ENCODE data around the gene MBP.

Gene MBP

DNA sequence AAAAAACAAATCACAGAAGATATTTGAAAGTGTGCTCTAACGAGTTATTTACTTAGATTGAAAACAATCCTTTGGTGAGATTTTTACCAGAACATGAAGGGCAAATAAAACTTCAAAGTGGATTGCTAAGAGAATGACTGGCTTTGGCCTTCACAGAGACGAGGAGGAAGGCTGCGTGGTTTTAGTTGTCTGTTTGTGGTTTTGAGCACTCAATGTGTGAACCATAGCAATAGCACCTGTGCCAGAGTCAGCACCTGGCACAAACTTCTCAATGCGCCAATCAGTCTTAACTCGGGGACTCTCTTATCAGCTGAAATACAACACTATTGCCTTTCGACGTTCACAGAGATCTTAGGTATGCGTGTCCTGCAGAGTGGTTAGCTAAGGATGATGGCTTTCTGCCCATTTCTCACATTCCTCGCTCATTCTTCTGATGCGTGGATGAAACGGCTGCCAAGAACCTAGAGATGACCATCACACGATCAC lies 70.0 kb downstream of the MBP start:
- DNase-seq, result no peak

DNA sequence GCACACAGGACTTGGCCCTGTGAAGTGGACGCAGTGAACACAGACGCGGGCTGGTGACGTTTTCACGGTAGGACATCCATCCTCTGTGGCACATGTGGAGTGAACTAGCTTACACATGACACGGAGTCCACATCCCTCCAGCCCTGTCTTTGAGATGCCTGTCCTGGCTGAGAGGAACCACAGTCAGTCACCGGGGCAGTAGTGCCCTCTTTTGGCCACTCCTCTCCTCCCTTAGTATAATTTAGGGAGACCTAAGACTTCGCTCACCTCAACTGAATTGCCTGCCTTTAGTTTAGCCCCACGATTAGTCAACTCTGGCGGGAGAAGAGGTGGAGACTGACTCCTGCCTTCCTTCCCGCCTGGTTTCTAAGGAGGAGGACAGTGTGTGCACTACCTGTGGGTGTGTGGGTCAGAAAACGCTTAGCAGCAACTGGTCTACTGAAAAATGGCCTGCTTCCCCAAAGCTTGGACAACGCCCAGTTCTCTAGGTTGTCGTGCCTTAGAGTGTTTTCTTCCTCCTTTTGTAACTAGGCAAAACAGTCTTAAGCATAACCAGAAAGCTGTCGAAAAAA lies 70.6 kb downstream of the MBP start:
- no peak for DNase-seq

DNA sequence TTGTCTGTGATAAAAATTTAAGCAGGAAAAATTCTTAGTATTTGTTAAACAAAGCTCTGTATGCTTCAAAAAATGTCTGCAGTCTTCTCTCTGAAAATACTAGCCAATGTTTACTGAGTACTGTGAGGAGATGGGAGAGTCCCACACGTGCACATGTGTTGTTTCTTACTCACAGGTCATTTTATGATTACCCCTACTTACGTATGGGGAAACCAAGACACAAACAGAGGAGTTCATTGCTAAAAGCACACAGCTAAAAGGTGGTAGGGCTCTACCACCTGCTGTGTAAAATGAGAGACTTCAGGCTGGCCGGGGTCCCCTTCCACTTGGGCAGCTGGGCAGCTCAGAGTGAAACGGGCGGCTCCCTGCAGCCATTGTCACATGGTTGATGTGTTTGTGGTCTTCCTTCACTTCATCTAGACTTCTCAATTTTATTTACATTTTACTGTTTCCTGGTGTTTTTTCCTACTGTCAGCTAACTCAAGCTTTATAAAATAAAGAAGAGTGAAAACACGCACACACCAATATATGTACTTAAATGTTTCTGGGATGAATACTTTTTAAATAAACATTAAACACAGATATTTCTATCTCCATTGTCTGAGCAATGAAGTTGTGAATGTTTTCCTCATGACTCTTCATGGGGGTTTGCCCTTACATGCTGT lies 71.2 kb downstream of the MBP start:
- DNase-seq, result no peak

DNA sequence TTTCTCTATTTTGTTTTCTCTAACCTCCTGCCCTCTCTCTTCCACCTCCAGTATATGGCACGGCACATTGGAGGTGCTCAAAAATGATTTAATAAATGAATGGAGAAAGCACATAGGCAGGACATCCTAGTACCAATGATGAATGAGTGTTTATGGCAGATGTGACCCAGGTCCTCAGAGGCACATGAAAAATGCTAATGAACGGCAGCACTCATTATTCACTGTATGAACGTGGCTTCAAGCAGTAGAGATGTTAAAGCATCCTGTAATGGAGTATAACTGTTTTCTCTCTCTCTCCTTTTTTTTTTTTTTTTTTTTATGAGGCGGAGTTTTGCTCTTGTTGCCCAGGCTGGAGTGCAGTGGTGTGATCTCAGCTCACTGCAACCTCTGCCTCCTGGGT lies 72.4 kb downstream of the MBP start:
- DNase-seq, result no peak

DNA sequence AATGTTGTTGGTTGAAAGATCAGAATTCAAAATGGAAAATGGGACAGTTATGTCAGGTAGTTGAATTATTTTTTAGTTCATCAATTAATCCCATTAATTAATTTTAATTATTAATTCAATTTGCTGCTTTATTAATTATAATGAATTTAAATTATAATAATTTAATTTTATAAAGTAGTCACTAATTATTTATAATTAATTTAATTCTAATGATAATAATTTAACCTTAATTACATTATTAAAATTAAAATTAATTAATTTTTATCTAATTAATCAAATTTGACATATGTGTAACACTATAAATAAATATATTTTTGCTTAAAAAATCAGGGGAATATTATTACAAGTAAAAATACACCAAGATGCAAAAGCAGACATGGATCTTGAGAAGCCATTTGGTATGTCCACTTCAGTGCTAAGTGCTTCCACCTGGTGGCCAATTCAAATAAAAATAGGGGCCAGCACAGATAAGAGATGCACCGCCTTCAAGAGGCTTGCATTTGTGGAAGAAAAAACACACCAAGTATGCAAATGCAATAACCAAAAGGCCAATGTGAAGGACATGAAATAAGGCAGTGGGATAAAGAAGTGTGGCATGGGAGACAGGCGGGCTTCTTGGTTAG lies 73.2 kb downstream of the MBP start:
- peak; percentile 17 for DNase-seq

DNA sequence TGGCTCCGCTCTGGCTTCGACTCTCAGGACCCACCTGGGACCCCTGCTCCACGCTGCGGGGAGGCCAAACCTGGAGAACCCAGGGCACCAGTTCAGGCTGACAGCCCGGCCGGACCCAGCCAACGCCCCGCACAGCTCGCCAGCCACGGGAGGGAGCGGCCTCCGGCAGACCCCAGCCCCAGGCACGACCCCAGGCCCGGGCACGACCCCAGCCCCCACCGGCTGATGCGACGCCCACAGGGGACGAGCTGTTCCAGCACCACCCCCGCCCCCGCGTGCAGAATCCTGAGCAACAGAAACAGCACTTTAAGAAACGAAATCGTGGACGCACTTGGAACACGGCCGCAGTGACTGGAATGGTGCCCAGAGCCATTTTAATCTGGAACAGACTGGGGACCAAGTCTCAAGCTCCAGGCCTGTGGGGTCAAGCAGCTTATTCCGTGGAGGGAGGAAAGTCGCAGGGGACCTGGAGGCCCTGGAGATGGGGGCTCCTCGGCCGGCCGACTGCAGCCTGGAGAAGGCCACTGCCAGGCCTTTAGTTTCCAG lies 74.2 kb downstream of the MBP start:
- DNase-seq, result no peak

DNA sequence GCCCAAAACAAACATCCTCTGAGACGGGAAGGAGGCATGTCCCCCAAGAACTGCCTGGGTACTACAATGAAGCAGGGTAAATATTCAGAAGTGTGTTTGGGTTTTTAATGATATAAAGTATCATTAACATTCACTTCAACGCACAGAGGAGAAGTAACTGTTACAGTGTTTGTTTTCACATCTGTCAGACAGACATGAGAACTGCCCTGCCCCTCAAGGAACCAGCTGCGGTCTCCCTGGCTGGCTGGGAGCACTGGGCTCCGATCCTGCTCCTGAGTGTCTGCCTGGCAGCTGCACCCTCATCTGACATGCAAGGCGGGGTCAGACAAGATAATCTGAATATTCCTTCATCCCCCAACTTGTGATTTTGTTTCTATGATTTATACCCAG lies 75.6 kb downstream of the MBP start:
- peak; percentile 25 for DNase-seq

DNA sequence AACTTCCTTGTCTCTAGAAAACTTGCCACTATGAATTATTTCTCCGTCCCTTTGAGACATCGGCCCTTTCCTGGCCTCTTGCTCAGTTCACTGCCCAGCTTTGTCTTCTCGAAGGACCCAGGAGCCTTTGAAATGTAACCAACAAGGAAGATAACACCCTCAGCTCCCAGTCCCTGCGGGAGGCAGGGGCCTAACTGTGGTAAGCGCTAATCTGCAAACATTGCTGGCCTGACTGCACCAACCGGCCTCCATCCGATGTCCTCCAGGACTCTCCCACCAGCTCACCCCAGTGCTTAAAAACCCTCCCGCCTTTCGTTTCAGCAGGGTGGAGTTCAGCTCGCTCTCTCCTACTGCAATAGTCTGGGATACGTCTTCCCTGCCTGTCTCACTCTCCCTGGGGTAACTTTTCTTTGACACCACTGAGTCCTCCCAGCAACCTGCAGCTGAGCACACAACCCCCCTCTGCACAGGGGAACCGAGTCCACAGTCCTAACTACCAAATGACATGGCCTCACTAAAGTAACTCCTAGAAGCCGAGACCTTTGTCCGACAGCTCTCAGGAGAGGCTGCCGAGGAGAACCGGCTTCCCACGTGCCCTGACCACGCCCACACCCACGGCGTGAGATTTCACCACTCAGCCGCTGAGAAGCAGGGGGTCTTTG lies 76.1 kb downstream of the MBP start:
- DNase-seq, result no peak

DNA sequence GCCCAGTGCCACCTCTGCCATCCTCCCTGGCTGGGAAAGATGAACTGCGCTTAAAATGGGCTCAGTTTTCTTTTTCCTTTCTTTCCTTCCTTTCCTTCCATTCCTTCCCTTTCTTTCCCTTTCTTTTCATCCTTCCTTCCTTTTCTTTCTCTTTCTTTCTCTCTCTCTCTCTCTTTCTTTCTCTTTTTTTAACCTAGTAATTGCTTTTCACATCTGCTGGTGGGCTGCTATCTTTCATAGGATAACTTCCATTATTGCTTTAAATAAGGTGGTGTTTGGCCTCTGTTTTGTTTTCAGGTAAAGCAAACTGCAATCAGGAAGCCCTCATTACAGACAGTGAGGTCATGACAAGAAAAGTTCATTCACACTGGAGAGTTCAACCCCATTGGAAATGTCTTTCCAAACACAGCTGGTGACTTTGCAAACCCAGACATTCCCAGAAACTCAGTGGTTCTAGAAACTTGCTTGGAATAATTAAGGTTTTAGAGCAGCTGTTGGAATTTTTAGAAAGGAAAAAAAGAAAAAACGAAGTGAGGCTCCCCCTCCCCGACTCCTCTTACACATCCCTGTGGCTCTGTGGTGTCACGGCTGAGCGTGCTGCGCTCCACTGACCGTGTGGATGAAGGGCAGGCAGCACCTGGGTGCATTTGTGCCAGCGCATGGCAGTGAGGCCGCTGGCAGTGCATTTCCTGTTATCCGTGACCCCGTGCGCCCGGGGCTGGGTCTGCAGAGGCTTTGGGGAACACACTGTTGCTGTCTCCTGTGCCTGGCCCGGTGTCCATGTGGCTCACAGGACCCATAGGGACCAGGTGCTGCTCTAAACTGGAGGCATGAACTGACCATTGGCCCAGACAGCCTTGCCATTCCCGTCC lies 76.9 kb downstream of the MBP start:
- no peak for DNase-seq

DNA sequence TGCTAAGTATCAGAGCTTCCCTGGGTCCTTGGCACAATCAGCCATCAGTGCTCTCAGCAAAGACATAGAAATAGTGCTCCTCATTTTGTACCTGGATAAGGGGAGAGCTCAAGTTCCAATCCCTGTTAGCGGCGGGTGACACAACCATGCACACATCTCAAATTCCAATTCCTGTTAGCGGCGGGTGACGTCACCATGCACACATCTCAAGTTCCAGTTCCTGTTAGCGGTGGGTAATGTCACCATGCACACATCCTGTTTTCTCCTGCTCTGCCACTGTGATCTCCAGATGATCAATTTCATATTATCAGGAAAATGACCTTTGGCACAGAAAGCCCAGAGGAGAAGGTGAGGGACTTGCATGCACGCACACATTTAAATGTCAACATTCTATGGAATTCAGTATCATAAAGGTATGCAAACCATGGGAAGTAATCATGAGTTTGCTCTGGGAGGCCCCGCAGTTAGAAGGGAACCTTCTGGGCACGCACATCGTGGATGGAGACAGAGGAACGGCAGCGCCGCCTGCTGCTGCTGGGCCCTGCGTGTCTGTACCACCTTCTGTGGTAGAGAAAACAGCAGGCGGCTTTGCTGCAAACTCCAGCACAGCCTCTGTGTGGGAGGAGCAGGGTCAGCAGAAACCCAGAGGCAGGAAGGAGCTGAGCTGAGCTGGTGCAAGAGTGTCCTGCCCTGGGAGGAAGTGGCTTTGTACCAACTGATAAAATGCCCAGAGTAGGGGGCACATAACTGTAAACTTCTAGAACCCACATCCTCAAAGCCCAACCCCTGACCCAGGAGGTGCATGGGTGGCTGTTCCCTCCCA lies 77.8 kb downstream of the MBP start:
- DNase-seq, result no peak

DNA sequence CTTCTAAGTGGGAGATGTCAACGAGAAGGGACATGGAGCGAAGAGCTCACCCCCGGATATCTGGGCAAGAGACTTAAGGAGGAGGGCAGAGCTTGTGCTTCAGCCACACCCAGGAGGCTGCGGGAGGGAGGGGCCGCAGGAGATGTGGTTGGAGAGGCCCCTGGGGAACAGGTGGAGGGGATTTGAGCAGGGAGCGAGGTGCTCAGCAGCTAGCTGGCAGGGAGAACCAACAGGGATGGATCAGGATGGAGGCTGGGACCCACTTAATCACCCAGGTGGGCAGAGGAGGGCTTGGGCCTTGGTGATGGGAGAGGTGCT lies 78.3 kb downstream of the MBP start:
- no peak for DNase-seq

DNA sequence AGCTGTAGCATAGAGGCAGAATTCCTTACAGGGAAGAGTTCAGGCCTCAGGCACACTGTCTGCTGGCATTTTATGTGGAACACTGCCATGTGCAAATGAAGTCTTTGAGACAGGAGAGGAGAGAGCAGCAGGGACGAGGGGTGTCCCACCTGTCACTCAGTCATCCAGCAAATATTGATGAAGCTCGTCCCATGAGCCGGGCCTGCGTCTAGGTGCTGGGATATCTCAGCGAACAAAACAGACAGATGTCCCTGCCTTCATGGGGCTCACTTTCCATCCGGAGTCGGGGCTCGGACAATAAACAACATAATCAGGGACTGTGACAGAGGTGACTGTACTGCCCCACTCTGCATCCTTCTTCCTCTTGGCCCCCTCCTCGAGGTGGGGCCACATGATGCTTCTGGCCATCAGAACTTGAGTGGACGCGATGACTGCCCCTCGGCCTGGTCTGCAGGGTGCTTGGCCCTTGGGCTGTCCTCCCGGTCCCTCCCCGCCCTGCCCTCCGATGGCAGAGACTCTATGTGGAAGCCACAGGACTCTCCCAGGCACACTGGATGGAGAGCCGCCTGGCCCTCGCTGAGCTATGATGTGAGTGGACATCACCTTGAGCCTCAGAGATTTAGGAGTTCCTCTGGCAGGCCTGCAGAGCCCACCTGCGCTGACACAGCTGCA lies 78.8 kb downstream of the MBP start:
- no peak for DNase-seq

DNA sequence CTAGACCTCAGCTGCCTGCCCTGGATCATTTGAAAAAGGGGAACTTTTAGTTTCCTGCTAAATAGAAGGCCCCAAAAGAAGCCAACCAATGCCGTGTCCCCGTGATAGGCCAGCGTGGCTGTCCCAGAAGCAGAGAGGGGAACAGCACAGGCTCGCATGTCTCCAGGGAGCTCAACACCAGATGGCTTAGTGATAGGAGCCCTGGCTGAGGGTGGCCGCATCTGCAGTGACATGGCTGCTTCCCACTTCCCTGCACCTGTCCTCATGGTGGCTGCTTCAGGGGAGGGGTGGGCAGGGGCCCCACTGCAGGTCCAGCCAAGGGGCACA lies 79.6 kb downstream of the MBP start:
- DNase-seq, result no peak

DNA sequence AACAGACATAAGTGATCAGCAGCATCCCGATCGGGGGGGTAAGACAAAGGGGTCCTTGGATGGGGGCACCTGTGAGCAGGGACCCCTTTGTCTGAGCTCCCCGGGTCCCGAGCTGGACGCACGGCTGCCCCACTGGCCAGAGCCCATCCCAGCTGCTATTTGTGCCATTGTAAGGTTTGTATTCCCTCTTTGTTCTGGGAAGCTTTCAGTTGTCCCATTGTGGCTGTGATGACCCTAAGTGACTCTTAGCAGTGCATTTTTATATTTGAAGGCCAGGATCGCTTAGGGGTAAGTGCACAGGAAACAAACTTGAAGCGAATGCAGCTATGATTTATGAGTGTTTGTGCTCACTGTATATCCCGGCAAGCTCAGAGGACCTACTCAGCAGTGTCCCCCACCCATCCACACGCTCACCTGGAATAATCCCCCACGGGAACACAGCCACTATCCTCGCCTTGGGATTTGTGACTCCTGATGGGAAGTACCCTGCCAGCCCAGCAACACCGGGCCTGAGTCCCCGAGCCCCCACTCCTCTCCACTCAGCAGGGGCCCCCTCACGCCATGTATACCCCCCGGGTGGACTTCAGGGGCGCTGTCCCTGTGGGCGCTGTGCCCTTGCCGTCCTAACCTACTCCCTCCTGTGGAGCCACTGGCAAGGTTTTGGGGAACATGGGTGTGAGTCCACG lies 80.1 kb downstream of the MBP start:
- no peak for DNase-seq

DNA sequence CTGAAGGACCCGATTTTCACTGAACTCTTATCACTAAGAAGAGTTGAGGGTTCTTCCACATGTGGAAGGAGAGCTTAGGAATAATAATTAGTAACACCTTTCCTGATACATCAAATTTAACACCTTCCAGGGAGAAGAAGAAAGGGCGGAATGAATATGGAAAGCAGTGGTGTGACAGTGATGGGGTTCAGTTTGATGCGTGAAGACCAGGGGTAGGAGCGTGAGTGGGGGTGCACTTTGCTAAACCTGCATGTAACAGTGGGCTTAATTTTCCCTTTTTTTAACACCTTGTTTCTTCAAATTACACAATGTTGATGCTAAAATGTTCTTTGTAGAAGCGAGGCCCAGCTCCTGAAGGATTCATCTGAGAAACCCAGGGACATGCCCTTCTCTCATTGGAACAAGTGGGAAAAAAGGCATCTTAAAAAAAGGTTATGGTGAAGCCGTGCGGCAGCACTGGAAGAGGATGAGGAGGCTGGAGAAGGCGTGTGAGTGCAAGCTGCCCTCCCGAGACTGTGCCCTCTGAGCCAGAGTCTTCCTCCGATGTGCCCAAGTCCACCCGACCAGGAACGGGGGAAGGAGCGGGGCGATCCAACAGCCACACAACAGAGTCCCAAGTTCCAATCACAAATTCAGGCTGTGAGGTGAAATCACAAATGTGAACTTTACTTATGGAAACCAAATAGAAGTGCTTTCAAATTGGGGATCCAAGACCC lies 80.8 kb downstream of the MBP start:
- no peak for DNase-seq

DNA sequence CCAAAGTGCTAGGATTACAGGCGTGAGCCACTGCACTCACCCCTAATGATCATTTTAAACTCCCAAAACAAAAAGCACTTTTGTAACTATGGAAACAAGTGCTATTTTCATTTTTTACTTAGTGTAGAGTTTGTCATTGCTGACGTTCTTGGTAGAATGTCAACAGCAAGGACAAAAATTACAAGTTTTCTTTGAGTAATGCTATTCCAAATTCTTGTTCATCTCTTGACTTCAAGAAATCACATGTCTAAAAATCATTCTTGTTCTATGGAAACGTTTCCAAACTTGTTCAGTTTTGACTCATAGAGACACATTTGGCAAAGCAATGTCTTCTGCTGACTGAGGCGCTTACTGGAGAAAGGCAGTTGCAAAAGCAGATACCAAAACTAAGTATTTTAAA lies 82.6 kb downstream of the MBP start:
- no peak for DNase-seq

DNA sequence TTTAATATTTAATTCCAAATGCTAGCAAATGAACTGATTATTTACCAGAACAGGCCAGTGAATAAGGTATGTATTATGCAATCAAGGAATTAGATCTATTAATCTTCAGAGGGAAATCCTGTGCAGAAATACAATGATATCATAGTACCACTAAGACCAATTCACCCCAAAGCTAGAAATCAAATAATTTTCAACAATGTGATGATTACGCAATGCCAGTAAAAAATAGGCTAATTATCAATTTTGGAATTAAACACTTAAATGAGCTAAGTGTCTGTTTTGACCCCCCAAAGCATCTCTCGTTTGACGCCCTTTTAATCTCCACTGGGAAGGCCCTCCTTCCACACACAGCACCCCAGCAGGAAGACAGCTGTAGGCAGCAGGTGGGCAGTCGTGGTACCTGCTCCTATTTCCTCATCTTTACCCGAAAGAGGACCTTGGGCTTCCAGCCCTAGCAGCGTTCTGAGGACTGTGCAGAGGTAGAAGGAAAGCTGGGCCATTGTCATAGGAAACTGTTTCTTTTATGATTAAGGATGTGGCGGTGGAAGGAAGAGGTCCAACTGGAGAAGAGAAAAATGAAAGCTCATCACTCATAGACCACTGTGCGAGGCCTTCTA lies 84.7 kb downstream of the MBP start:
- no peak for DNase-seq

DNA sequence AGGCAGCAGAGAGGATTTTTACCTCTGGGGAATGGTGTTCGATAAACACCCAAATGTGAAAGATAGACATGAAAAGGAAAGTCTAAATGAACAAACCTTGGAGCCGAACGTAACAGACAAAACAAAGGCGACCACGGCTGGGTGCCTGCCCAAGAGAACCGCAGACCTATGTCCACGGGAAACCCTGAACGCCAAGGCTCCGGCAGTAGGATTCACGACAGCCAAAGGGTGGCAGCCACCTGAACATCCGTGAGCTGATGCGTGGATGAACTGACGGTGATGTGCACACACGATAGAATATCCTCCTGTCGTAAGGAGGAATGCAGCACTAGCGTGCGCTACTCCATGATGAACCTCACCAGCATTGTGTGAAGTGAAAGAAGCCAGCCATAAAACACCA lies 85.6 kb downstream of the MBP start:
- no peak for DNase-seq

DNA sequence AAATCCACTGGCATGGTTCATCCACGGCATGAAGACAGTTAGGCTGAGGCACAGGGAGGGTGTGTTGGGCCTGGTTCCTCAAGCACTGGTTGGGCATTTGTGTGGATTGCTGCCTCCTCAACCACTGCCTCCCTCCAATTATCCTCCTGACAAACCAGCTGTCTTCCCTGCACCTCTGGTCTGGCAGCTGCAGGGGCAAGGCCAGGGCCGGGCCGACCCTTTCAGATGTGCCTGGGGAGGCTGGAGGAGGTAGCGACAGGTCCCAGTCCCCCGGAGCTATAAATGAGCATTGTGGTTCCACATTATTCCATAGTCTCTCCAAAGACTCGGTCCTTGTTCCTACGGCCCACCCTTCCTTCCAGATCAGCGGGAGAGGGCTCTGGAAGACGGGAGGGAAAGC lies 86.2 kb downstream of the MBP start:
- no peak for DNase-seq

DNA sequence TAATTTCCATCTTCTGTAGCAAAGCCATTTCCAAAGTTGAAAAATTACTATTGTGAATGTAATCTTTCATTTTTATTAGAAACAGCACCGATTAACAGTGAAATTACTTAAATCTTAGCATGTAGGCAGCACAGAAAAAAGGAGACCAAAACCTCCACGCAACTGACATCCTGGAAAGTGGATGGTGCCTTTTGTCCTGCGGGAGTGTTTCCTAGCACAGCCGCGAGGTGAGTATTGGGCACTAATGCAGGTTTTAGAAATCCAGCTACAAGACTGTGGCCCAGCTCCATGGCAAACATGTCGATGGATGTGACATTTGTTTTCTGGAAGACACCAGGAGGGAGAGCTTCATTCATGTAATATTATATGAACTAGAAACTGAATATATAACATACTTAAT lies 86.9 kb downstream of the MBP start:
- DNase-seq, result no peak
